GM21723 (cell line): Measurements from ENCODE around the gene ABCB11.
A peak's percentile ranks its signal among the peaks of the same experiment; 100 is the strongest.
"Not testable (repeated sequence)": the region's sequence is repeated elsewhere in the genome, so short reads cannot be mapped to it uniquely, and the experiment has no call there.

Experiments
- ATAC-seq: cut with Tn5 transposase; IDR thresholded peaks from one replicate; pipeline ENCODE4 v1.9.1; 2021; ENCODE audit warnings: mild to moderate bottlenecking, moderate library complexity; ENCODE audit not compliant: unreplicated experiment

ABCB11 gene

GRCh38 chr2:168897449-168897848 lies 133.7 kb downstream of the ABCB11 start:
- ATAC-seq, result no peak

- no peak for ATAC-seq
Measured at GRCh38 chr2:168896783-168897182, 134.3 kb downstream of the ABCB11 start.

- no peak for ATAC-seq
Measured at GRCh38 chr2:168895771-168896170, 135.4 kb downstream of the ABCB11 start.

GRCh38 chr2:168894720-168895119 lies 136.4 kb downstream of the ABCB11 start:
- ATAC-seq, result no peak

GRCh38 chr2:168894101-168894500 lies 137.0 kb downstream of the ABCB11 start:
- ATAC-seq, result no peak

- no peak for ATAC-seq
Measured at GRCh38 chr2:168892327-168892726, 138.8 kb downstream of the ABCB11 start.

- peak; percentile 100 for ATAC-seq
Measured at GRCh38 chr2:168890006-168890782, 140.9 kb downstream of the ABCB11 start, which contains the start of gene SPC25. Gene SPC25 (minus strand): TSS chr2:168890430. CDS start chr2:168889519, 911 bp downstream.

GRCh38 chr2:168889635-168890005 lies 141.5 kb downstream of the ABCB11 start:
- ATAC-seq, result peak; percentile 5

GRCh38 chr2:168884975-168885374 lies 146.1 kb downstream of the ABCB11 start:
- no peak for ATAC-seq

- ATAC-seq, result not testable (repeated sequence)
Measured at GRCh38 chr2:168882163-168882562, 149.0 kb downstream of the ABCB11 start.

GRCh38 chr2:168874368-168875054 lies 156.6 kb downstream of the ABCB11 start:
- no peak for ATAC-seq

- ATAC-seq, result not testable (repeated sequence)
Measured at GRCh38 chr2:168870824-168871223, 160.3 kb downstream of the ABCB11 start.
